ENCODE data around the gene DNAJC18. TPM values are rescaled to one million over a fixed set of nuclear protein-coding genes. Genes with fewer than 3 reads are reported as not detected.

The DNAJC18 gene
- total RNA-seq, 4 donors from 2014 or later: 7.9 to 21.0 (median 12.7) TPM

GRCh38 chr5:139386050-139386438 lies 53.3 kb downstream of the DNAJC18 start:
- intact Hi-C loops (cut with DNase I): no loop called here
- Histone ChIP-seq H3K27me3 (no peaks in the 10 kb centered on the region), H3K9me3 (no peaks in the 10 kb centered on the region), H3K4me1 (peaks cover 12 to 29% of the 10 kb centered on the region in 2 donors), H3K36me3 (no peaks in the 10 kb centered on the region), H3K4me3 (replicated peaks in 1 of 3) (no peak overlapping the region), H3K27ac (no peak overlapping the region)
- TF ChIP-seq POLR2A (IDR thresholded peaks at IDR 0.05) (no peak), CTCF (IDR thresholded peaks at IDR 0.05) (no peak)
- DNase-seq: no peak
- WGBS, 2 donors: 89 to 93% methylated on average over 5 of the region's 5 CpGs

GRCh38 chr5:139385061-139386049 lies 54.0 kb downstream of the DNAJC18 start:
- intact Hi-C loops (cut with DNase I): no loop called here
- TF ChIP-seq CTCF (IDR thresholded peaks at IDR 0.05) (no peak), POLR2A (IDR thresholded peaks at IDR 0.05) (no peak)
- H3K27ac ChIP-seq: peak overlapping the region; percentile 19 to 38 (median 36)

GRCh38 chr5:139384591-139385051 lies 54.7 kb downstream of the DNAJC18 start:
- Histone ChIP-seq H3K27ac (peak overlapping the region; percentile 19 to 38 (median 36)), H3K27me3 (no peaks in the 10 kb centered on the region), H3K4me3 (replicated peaks in 1 of 3) (no peak overlapping the region), H3K4me1 (peaks cover 12 to 29% of the 10 kb centered on the region in 2 donors), H3K9me3 (no peaks in the 10 kb centered on the region), H3K36me3 (no peaks in the 10 kb centered on the region)
- TF ChIP-seq CTCF (IDR thresholded peaks at IDR 0.05): no peak
- TF ChIP-seq POLR2A (IDR thresholded peaks at IDR 0.05): no peak
- 63 to 72% methylated on average over 8 to 9 of the region's 9 CpGs for WGBS, 2 donors
- no peak for DNase-seq
- intact Hi-C loops (cut with DNase I): no loop called here

More at GRCh38 chr5:139385061-139386049, 54.0 kb downstream of the DNAJC18 start:
- Histone ChIP-seq H3K9me3 (no peaks in the 10 kb centered on the region), H3K4me1 (peaks cover 12 to 29% of the 10 kb centered on the region in 2 donors), H3K4me3 (replicated peaks in 1 of 3) (peak overlapping the region in 1 of 3 donors; percentile 19), H3K36me3 (no peaks in the 10 kb centered on the region), H3K27me3 (no peaks in the 10 kb centered on the region)
- DNase-seq: no peak
- WGBS, 2 donors: 69% methylated on average over 8 of the region's 8 CpGs

GRCh38 chr5:139383993-139384590 lies 55.2 kb downstream of the DNAJC18 start:
- TF ChIP-seq POLR2A (IDR thresholded peaks at IDR 0.05): no peak
- TF ChIP-seq CTCF (IDR thresholded peaks at IDR 0.05): no peak
- no peaks in the 10 kb centered on the region for H3K27me3 ChIP-seq
- no peak overlapping the region for H3K4me3 ChIP-seq (replicated peaks in 1 of 3)
- peaks cover 12 to 29% of the 10 kb centered on the region in 2 donors for H3K4me1 ChIP-seq
- WGBS, 2 donors: 66 to 81% methylated on average over 6 of the region's 7 CpGs
- H3K27ac ChIP-seq: no peak overlapping the region
- intact Hi-C loops (cut with DNase I): no loop called here
- no peaks in the 10 kb centered on the region for H3K9me3 ChIP-seq
- DNase-seq: peak; percentile 34 to 42
- H3K36me3 ChIP-seq: no peaks in the 10 kb centered on the region
